NCI-H1105 treated with DMSO at 0.1 percent for 48 hours (cell line): Measurements from ENCODE around the gene GAST.
"Not testable (repeated sequence)": the region's sequence is repeated elsewhere in the genome, so short reads cannot be mapped to it uniquely, and the experiment has no call there.

Source experiments
- DNase-seq: peaks from one replicate; lab custom pipeline; 2025; lab: John Stamatoyannopoulos, UW

The GAST gene

GRCh38 chr17:41711669-41712400 lies at the start of gene GAST:
TSS of gene GAST (plus strand) at chr17:41712331. CDS start at chr17:41715437, 3,106 bp downstream.
- DNase-seq, result no peak

- DNase-seq, result no peak
Measured at GRCh38 chr17:41663451-41664171, 48.5 kb upstream of the GAST start.

- no peak for DNase-seq
Measured at GRCh38 chr17:41664172-41664457, 48.0 kb upstream of the GAST start.

GRCh38 chr17:41664587-41665565 lies 47.3 kb upstream of the GAST start:
- DNase-seq, result no peak

GRCh38 chr17:41665566-41666236 lies 46.4 kb upstream of the GAST start:
- DNase-seq, result peak; percentile 89

GRCh38 chr17:41666237-41666641 lies 45.9 kb upstream of the GAST start:
- DNase-seq, result peak; percentile 89

- peak; percentile 61 for DNase-seq
Measured at GRCh38 chr17:41666708-41667279, 45.3 kb upstream of the GAST start.

- no peak for DNase-seq
Measured at GRCh38 chr17:41667280-41668041, 44.7 kb upstream of the GAST start.

GRCh38 chr17:41672153-41672552 lies 40.0 kb upstream of the GAST start:
- no peak for DNase-seq

GRCh38 chr17:41675157-41676057 lies 36.7 kb upstream of the GAST start:
- DNase-seq, result not testable (repeated sequence)

GRCh38 chr17:41676058-41676419 lies 36.1 kb upstream of the GAST start:
- DNase-seq, result no peak

GRCh38 chr17:41678411-41678906 lies 33.7 kb upstream of the GAST start:
- DNase-seq, result no peak

- DNase-seq, result no peak
Measured at GRCh38 chr17:41678907-41679739, 33.0 kb upstream of the GAST start.

GRCh38 chr17:41679740-41680425 lies 32.2 kb upstream of the GAST start:
- DNase-seq, result no peak

- DNase-seq, result no peak
Measured at GRCh38 chr17:41680426-41681040, 31.6 kb upstream of the GAST start.

- DNase-seq, result no peak
Measured at GRCh38 chr17:41681776-41682175, 30.4 kb upstream of the GAST start.

GRCh38 chr17:41682631-41683030 lies 29.5 kb upstream of the GAST start:
- no peak for DNase-seq
